8988T (cell line): ENCODE results near the gene TPPP.
A peak's percentile ranks its signal among the peaks of the same experiment; 100 is the strongest.
"Not testable (repeated sequence)": the region's sequence is repeated elsewhere in the genome, so short reads cannot be mapped to it uniquely, and the experiment has no call there.

ENCODE experiments used
- DNase-seq: peaks from one replicate; pipeline ENCODE4 v3.0.0; 2011

TPPP gene

GRCh38 chr5:692529-693041, 567 bp downstream of the TPPP start:
- peak; percentile 64 for DNase-seq

- no peak for DNase-seq
These were observed 1.2 kb downstream of the TPPP start for GRCh38 chr5:691817-692528.

- not testable (repeated sequence) for DNase-seq
These were observed 2.1 kb downstream of the TPPP start for GRCh38 chr5:691049-691448.

- not testable (repeated sequence) for DNase-seq
These were observed 2.9 kb downstream of the TPPP start for GRCh38 chr5:690293-690692.

GRCh38 chr5:688348-689010, 4.7 kb downstream of the TPPP start:
- DNase-seq: not testable (repeated sequence)

- not testable (repeated sequence) for DNase-seq
These were observed 6.2 kb downstream of the TPPP start for GRCh38 chr5:686936-687335.

GRCh38 chr5:686172-686523, 7.0 kb downstream of the TPPP start:
- DNase-seq: not testable (repeated sequence)

GRCh38 chr5:685262-686171, 7.6 kb downstream of the TPPP start:
- peak; percentile 20 for DNase-seq

GRCh38 chr5:684751-685216, 8.4 kb downstream of the TPPP start:
- peak; percentile 32 for DNase-seq

GRCh38 chr5:683551-684481, 9.3 kb downstream of the TPPP start:
- DNase-seq: peak; percentile 13

GRCh38 chr5:682651-683358, 10.3 kb downstream of the TPPP start:
- not testable (repeated sequence) for DNase-seq

GRCh38 chr5:682216-682615, 10.9 kb downstream of the TPPP start:
- DNase-seq: not testable (repeated sequence)

GRCh38 chr5:681317-682191, 11.6 kb downstream of the TPPP start:
- DNase-seq: not testable (repeated sequence)

- not testable (repeated sequence) for DNase-seq
These were observed 12.3 kb downstream of the TPPP start for GRCh38 chr5:680836-681235.

- DNase-seq: not testable (repeated sequence)
These were observed 12.9 kb downstream of the TPPP start for GRCh38 chr5:680118-680795.

GRCh38 chr5:679166-679895, 13.8 kb downstream of the TPPP start:
- not testable (repeated sequence) for DNase-seq

GRCh38 chr5:678521-678920, 14.6 kb downstream of the TPPP start:
- not testable (repeated sequence) for DNase-seq
